GM19455 (cell line): ENCODE results near the gene CX3CR1.

Source experiments
- ATAC-seq: cut with Tn5 transposase; IDR thresholded peaks from one replicate; pipeline ENCODE4 v1.9.1; 2021; ENCODE audit not compliant: unreplicated experiment

Gene CX3CR1

GRCh38 chr3:39292961-39293360, 13.1 kb upstream of the CX3CR1 start:
- no peak for ATAC-seq

GRCh38 chr3:39291903-39292329, 12.1 kb upstream of the CX3CR1 start:
- ATAC-seq: no peak

GRCh38 chr3:39290255-39290654, 10.4 kb upstream of the CX3CR1 start:
- no peak for ATAC-seq

- no peak for ATAC-seq
Observed at GRCh38 chr3:39289107-39289506, 9.3 kb upstream of the CX3CR1 start.

GRCh38 chr3:39288300-39288808, 8.5 kb upstream of the CX3CR1 start:
- ATAC-seq: peak; percentile 96

GRCh38 chr3:39287216-39288164, 7.7 kb upstream of the CX3CR1 start:
- ATAC-seq: no peak

GRCh38 chr3:39286771-39287170, 6.9 kb upstream of the CX3CR1 start:
- no peak for ATAC-seq

- ATAC-seq: no peak
Observed at GRCh38 chr3:39285332-39285731, 5.5 kb upstream of the CX3CR1 start.

- no peak for ATAC-seq
Observed at GRCh38 chr3:39284457-39284881, 4.6 kb upstream of the CX3CR1 start.

- ATAC-seq: no peak
Observed at GRCh38 chr3:39282057-39282456, 2.2 kb upstream of the CX3CR1 start.

- ATAC-seq: no peak
Observed at GRCh38 chr3:39281533-39281932, 1.7 kb upstream of the CX3CR1 start.

- no peak for ATAC-seq
Observed at GRCh38 chr3:39280571-39280970, 735 bp upstream of the CX3CR1 start.

GRCh38 chr3:39278616-39278935, 1.3 kb downstream of the CX3CR1 start:
- ATAC-seq: no peak

- ATAC-seq: no peak
Observed at GRCh38 chr3:39277893-39278615, 1.8 kb downstream of the CX3CR1 start.

- no peak for ATAC-seq
Observed at GRCh38 chr3:39276746-39277145, 3.1 kb downstream of the CX3CR1 start.

GRCh38 chr3:39275963-39276593, 3.8 kb downstream of the CX3CR1 start:
- no peak for ATAC-seq

- ATAC-seq: no peak
Observed at GRCh38 chr3:39275052-39275451, 4.8 kb downstream of the CX3CR1 start.

- no peak for ATAC-seq
Observed at GRCh38 chr3:39273119-39273518, 6.7 kb downstream of the CX3CR1 start.

- ATAC-seq: no peak
Observed at GRCh38 chr3:39272191-39272590, 7.6 kb downstream of the CX3CR1 start.

- ATAC-seq: no peak
Observed at GRCh38 chr3:39271363-39271914, 8.4 kb downstream of the CX3CR1 start.

GRCh38 chr3:39269528-39269927, 10.3 kb downstream of the CX3CR1 start:
- no peak for ATAC-seq
